Loucy (cell line): ENCODE data around the gene TEAD1.

Source experiments
- CTCF ChIP-seq: fragments of 200-600 bp; sonication (generic); conservative IDR thresholded peaks from 2 replicates; pipeline ENCODE4 v1.5.1; 2014; ENCODE audit warnings: mild to moderate bottlenecking, antibody characterized with exemption, low read length
- EZH2phosphoT487 ChIP-seq: fragments of 200-600 bp; IDR thresholded peaks from 2 replicates; pipeline ENCODE4 v1.6.1; 2018; ENCODE audit warnings: antibody characterized with exemption, mild to moderate bottlenecking, moderate library complexity, borderline replicate concordance

- TF ChIP-seq CTCF (no peak), EZH2phosphoT487 (no peak)
These were observed 197.6 kb downstream of the TEAD1 start for GRCh38 chr11:12871788-12872321.
